DND-41 (cell line): Measurements from ENCODE around the gene LIF.

ENCODE experiments used
- ATAC-seq: fragments of 200-7000 bp; cut with Tn5 transposase; 3 replicates; pipeline ENCODE4 v1.9.1; 2021; ENCODE audit warnings: low read depth; ENCODE audit not compliant: insufficient read depth
- DNase-seq: peaks from one replicate; pipeline ENCODE4 v3.0.0-alpha.2; 2020
- H2AFZ ChIP-seq: 2 replicates; pipeline ENCODE4 v1.6.0; 2012; ENCODE audit warnings: low read depth, low read length
- H3K27ac ChIP-seq: 2 replicates; pipeline ENCODE4 v1.5.1; 2012; ENCODE audit warnings: low read length, inconsistent platforms
- H3K27me3 ChIP-seq: fragments of 200-600 bp; sonication (generic); 2 replicates; pipeline ENCODE4 v1.6.0; 2012; ENCODE audit warnings: low read length, mild to moderate bottlenecking, inconsistent platforms; ENCODE audit not compliant: insufficient read depth, poor library complexity
- H3K36me3 ChIP-seq: 2 replicates; pipeline ENCODE4 v1.5.1; 2012; ENCODE audit warnings: low read length, inconsistent platforms; ENCODE audit not compliant: insufficient read depth
- H3K4me1 ChIP-seq: 2 replicates; pipeline ENCODE4 v1.5.1; 2012; ENCODE audit warnings: mild to moderate bottlenecking, low read length; ENCODE audit not compliant: insufficient read depth
- H3K4me2 ChIP-seq: 2 replicates; pipeline ENCODE4 v1.6.0; 2012; ENCODE audit warnings: mild to moderate bottlenecking, moderate library complexity, low read length, inconsistent platforms; ENCODE audit not compliant: insufficient read depth
- H3K4me3 ChIP-seq, 2 experiments: fragments of 200-600 bp in 1 of 2; shearing (Covaris generic) in 1 of 2; 2 replicates each; pipeline ENCODE4 v1.5.1; 2012 to 2016; ENCODE audit warnings: inconsistent platforms in 2 of 2, low read length in 2 of 2, mild to moderate bottlenecking in 2 of 2, low read depth in 1 of 2, moderate library complexity in 1 of 2
- H3K79me2 ChIP-seq: 2 replicates; pipeline ENCODE4 v1.6.0; 2012; ENCODE audit warnings: low read length, inconsistent platforms; ENCODE audit not compliant: insufficient read depth
- H3K9ac ChIP-seq: 2 replicates; pipeline ENCODE4 v1.6.0; 2012; ENCODE audit warnings: low read depth, mild to moderate bottlenecking, inconsistent platforms, low read length, moderate library complexity
- H3K9me3 ChIP-seq: 2 replicates; pipeline ENCODE4 v1.5.1; 2012; ENCODE audit warnings: low read length, moderate library complexity, mild to moderate bottlenecking, inconsistent platforms; ENCODE audit not compliant: insufficient read depth, severe bottlenecking
- H4K20me1 ChIP-seq: 2 replicates; pipeline ENCODE4 v1.6.0; 2012; ENCODE audit warnings: low read length; ENCODE audit not compliant: insufficient read depth
- CTCF ChIP-seq: IDR thresholded peaks from 2 replicates; pipeline ENCODE4 v1.5.1; 2012; ENCODE audit warnings: borderline replicate concordance, low read length, moderate library complexity, mild to moderate bottlenecking; ENCODE audit not compliant: poor library complexity, severe bottlenecking; ENCODE audit errors: extremely low read depth
- EZH2 ChIP-seq: IDR thresholded peaks from 3 replicates; pipeline ENCODE4 v1.6.1; 2012; ENCODE audit warnings: borderline replicate concordance, low read depth, mild to moderate bottlenecking, moderate library complexity, low read length, inconsistent platforms; ENCODE audit not compliant: severe bottlenecking

LIF gene

GRCh38 chr22:30208631-30209603 is 37.6 kb downstream of the LIF start:
- DNase-seq = no peak

GRCh38 chr22:30206944-30207343 is 39.6 kb downstream of the LIF start:
- no peak for DNase-seq
- no peaks in the 10 kb centered on the region for H3K4me1 ChIP-seq
- no peaks in the 10 kb centered on the region for H3K36me3 ChIP-seq
- H3K27me3 ChIP-seq = no peaks in the 10 kb centered on the region
- no peak overlapping the region for H3K4me2 ChIP-seq
- no peak overlapping the region for H3K27ac ChIP-seq
- no peaks in the 10 kb centered on the region for H4K20me1 ChIP-seq
- no peaks in the 10 kb centered on the region for H3K9me3 ChIP-seq
- no peak overlapping the region for H3K9ac ChIP-seq
- no peaks in the 10 kb centered on the region for H3K79me2 ChIP-seq
- H2AFZ ChIP-seq = no peak overlapping the region
- no peak for TF ChIP-seq EZH2
- TF ChIP-seq CTCF = no peak
- no peak for ATAC-seq
- H3K4me3 ChIP-seq = no peak overlapping the region

More at GRCh38 chr22:30208631-30209603, 37.6 kb downstream of the LIF start:
- Histone ChIP-seq H3K9ac (no peak overlapping the region), H3K4me1 (peaks cover 14% of the 10 kb centered on the region), H4K20me1 (no peaks in the 10 kb centered on the region), H3K79me2 (no peaks in the 10 kb centered on the region), H3K4me3 (no peak overlapping the region), H2AFZ (no peak overlapping the region), H3K9me3 (no peaks in the 10 kb centered on the region), H3K36me3 (no peaks in the 10 kb centered on the region), H3K27ac (no peak overlapping the region), H3K27me3 (no peaks in the 10 kb centered on the region), H3K4me2 (no peak overlapping the region)
- TF ChIP-seq CTCF = no peak
- TF ChIP-seq EZH2 = no peak
- ATAC-seq = no peak

GRCh38 chr22:30205281-30206115 is 41.1 kb downstream of the LIF start:
- no peaks in the 10 kb centered on the region for H3K27me3 ChIP-seq
- H2AFZ ChIP-seq = no peak overlapping the region
- DNase-seq = no peak
- H3K4me2 ChIP-seq = no peak overlapping the region
- H3K79me2 ChIP-seq = no peaks in the 10 kb centered on the region
- H3K4me1 ChIP-seq = no peaks in the 10 kb centered on the region
- no peak for ATAC-seq
- H3K4me3 ChIP-seq = no peak overlapping the region
- no peak for TF ChIP-seq EZH2
- no peak overlapping the region for H3K27ac ChIP-seq
- H4K20me1 ChIP-seq = no peaks in the 10 kb centered on the region
- H3K9ac ChIP-seq = no peak overlapping the region
- no peaks in the 10 kb centered on the region for H3K36me3 ChIP-seq
- H3K9me3 ChIP-seq = no peaks in the 10 kb centered on the region

- no peak overlapping the region for H3K9ac ChIP-seq
Measured at GRCh38 chr22:30204742-30205111, 41.8 kb downstream of the LIF start.

More at GRCh38 chr22:30204742-30205111, 41.8 kb downstream of the LIF start:
- no peak for ATAC-seq
- Histone ChIP-seq H3K27ac (no peak overlapping the region), H3K4me1 (no peaks in the 10 kb centered on the region), H3K9me3 (no peaks in the 10 kb centered on the region), H3K36me3 (no peaks in the 10 kb centered on the region), H4K20me1 (no peaks in the 10 kb centered on the region), H2AFZ (no peak overlapping the region), H3K4me2 (no peak overlapping the region), H3K4me3 (no peak overlapping the region), H3K27me3 (no peaks in the 10 kb centered on the region), H3K79me2 (no peaks in the 10 kb centered on the region)
- TF ChIP-seq CTCF = no peak
- no peak for TF ChIP-seq EZH2
- DNase-seq = no peak
